ENCODE data around the gene PFKFB1. TPM values are rescaled to one million over a fixed set of nuclear protein-coding genes. Genes with fewer than 3 reads are reported as not detected.

PFKFB1 gene
- total and polyA plus RNA-seq, 4 donors, result 2.9 to 19.2 (median 7.3) TPM

DNA sequence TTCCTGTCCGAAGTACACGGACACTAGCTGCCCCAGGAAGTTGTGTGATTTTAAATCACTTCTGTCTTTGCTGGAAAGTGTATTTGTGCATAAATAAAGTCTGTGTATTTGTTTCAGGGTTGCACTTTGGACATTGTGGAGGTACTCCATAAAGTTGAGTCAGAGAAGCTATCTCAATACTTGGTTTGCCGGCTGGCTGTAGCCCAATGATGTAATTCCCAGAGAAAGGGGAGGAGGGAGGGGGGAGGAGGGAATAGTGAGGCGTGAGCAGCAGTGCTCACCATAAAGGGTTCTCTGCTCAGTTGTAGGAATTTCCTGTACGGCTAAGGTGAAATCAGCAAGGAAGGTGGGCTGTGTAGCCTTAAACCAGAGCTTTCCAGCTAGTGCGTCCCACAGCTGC is 13.7 kb upstream of the PFKFB1 start (continued):
- TF ChIP-seq NR2F2 (IDR thresholded peaks at IDR 0.05), result no peak
- TF ChIP-seq EGR1 (IDR thresholded peaks at IDR 0.05; ENCODE audit: low read depth in 2 of 2), result peak; percentile 15 to 25
- TF ChIP-seq ZBTB33 (IDR thresholded peaks at IDR 0.05), result no peak
- TF ChIP-seq, protein P1, sequence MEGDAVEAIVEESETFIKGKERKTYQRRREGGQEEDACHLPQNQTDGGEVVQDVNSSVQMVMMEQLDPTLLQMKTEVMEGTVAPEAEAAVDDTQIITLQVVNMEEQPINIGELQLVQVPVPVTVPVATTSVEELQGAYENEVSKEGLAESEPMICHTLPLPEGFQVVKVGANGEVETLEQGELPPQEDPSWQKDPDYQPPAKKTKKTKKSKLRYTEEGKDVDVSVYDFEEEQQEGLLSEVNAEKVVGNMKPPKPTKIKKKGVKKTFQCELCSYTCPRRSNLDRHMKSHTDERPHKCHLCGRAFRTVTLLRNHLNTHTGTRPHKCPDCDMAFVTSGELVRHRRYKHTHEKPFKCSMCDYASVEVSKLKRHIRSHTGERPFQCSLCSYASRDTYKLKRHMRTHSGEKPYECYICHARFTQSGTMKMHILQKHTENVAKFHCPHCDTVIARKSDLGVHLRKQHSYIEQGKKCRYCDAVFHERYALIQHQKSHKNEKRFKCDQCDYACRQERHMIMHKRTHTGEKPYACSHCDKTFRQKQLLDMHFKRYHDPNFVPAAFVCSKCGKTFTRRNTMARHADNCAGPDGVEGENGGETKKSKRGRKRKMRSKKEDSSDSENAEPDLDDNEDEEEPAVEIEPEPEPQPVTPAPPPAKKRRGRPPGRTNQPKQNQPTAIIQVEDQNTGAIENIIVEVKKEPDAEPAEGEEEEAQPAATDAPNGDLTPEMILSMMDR (IDR thresholded peaks at IDR 0.05; ENCODE audit: low read depth, low read length, missing input control), result no peak

DNA sequence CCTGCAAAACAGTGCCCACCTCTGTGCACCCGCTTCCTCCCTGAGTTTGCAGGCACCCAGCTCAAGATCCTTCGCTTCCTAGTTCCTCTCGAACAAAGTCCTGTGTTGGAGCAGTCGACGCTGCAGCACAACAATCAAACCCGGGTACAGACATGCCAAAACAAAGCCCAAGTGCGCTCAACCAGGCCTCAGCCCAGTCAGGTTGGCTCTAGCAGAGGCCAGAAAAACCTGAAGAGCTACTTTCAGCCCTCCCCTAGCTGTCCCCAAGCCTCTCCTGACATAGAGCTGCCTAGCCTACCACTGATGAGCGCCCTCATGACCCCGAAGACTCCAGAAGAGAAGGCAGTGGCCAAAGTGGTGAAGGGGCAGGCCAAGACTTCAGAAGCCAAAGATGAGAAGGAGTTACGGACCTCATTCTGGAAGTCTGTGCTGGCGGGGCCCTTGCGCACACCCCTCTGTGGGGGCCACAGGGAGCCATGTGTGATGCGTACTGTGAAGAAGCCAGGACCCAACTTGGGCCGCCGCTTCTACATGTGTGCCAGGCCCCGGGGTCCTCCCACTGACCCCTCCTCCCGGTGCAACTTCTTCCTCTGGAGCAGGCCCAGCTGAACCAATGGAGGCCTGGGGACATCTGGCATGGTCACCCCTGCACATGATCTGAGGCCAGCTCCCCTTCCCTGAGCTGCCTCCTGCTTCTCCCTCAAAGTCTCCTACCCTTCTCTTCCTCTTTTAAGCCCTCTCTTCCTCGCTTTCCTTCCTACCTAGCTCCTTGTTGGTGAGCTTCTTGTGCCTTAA is 13.0 kb upstream of the PFKFB1 start:
- Histone ChIP-seq H3K9ac (ENCODE audit: low read depth in 1 of 2, low read length in 2 of 2) (no peak overlapping the region), H3K4me1 (ENCODE audit: control insufficient read depth in 4 of 4, insufficient read depth in 4 of 4, low read length in 3 of 4) (peaks cover 20 to 27% (median 25%) of the 10 kb centered on the region in 4 donors), H3K9me3 (ENCODE audit: control insufficient read depth in 4 of 4, low read length in 3 of 4) (no peaks in the 10 kb centered on the region), H3K27me3 (ENCODE audit: control insufficient read depth in 4 of 4, insufficient read depth in 4 of 4, low read length in 3 of 4) (no peaks in the 10 kb centered on the region), H3K4me3 (ENCODE audit: low read depth in 1 of 3, low read length in 3 of 3) (no peak overlapping the region), H3K27ac (ENCODE audit: low read depth in 1 of 2, low read length in 2 of 2) (peak overlapping the region; percentile 80 to 93), H3K36me3 (ENCODE audit: control insufficient read depth in 4 of 4, insufficient read depth in 3 of 4, low read depth in 1 of 4, low read length in 3 of 4) (peaks cover 3 to 13% (median 3%) of the 10 kb centered on the region in 4 donors)
- 87% methylated on average over 18 of the region's 18 CpGs for WGBS
- no peak for DNase-seq (ENCODE audit: low spot score)
- TF ChIP-seq RXRA (IDR thresholded peaks at IDR 0.05), result no peak
- TF ChIP-seq, protein P2, sequence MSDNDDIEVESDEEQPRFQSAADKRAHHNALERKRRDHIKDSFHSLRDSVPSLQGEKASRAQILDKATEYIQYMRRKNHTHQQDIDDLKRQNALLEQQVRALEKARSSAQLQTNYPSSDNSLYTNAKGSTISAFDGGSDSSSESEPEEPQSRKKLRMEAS (IDR thresholded peaks at IDR 0.05), result no peak
- TF ChIP-seq REST (IDR thresholded peaks at IDR 0.05), result no peak
- TF ChIP-seq FOXA1 (IDR thresholded peaks at IDR 0.05), result no peak
- TF ChIP-seq HNF4A (conservative IDR thresholded peaks at IDR 0.05), result no peak
- TF ChIP-seq NR2F2 (IDR thresholded peaks at IDR 0.05), result no peak
- TF ChIP-seq, protein P1 (IDR thresholded peaks at IDR 0.05; ENCODE audit: low read depth, low read length, missing input control), result no peak
- no peak for TF ChIP-seq JUND (IDR thresholded peaks at IDR 0.05)
- TF ChIP-seq GABPA (IDR thresholded peaks at IDR 0.05 in 1 of 2, conservative IDR thresholded peaks at IDR 0.05 in 1 of 2), result no peak
- no peak for TF ChIP-seq HNF4G (IDR thresholded peaks at IDR 0.05)
- no peak for TF ChIP-seq SP1 (IDR thresholded peaks at IDR 0.05)
- TF ChIP-seq RAD21 (IDR thresholded peaks at IDR 0.05), result no peak
- TF ChIP-seq ATF3 (IDR thresholded peaks at IDR 0.05), result no peak
- TF ChIP-seq YY1 (IDR thresholded peaks at IDR 0.05), result no peak
- TF ChIP-seq ZBTB33 (IDR thresholded peaks at IDR 0.05), result no peak
- TF ChIP-seq FOXA2 (IDR thresholded peaks at IDR 0.05), result no peak
- TF ChIP-seq TAF1 (conservative IDR thresholded peaks at IDR 0.05), result no peak
- TF ChIP-seq EGR1 (IDR thresholded peaks at IDR 0.05; ENCODE audit: low read depth in 2 of 2), result no peak
